Kidney epithelial cell (primary cell): ENCODE data around the gene RPEL1. TPM values are rescaled to one million over a fixed set of nuclear protein-coding genes. Genes with fewer than 3 reads are reported as not detected.

Experiments used
- DNase-seq: peaks from one replicate; pipeline ENCODE4 v3.0.0-alpha.2; 2010; ENCODE audit warnings: low read depth
- H3K27me3 ChIP-seq: 2 replicates; pipeline ENCODE4 v1.6.0; 2011; ENCODE audit warnings: low read length; ENCODE audit not compliant: control insufficient read depth, insufficient read depth
- H3K36me3 ChIP-seq: 2 replicates; pipeline ENCODE4 v1.5.1; 2011; ENCODE audit warnings: low read length; ENCODE audit not compliant: control insufficient read depth, insufficient read depth
- H3K4me3 ChIP-seq: 2 replicates; pipeline ENCODE4 v1.5.1; 2011; ENCODE audit warnings: low read depth, mild to moderate bottlenecking, control low read depth, low read length
- CTCF ChIP-seq: IDR thresholded peaks from 2 replicates; pipeline ENCODE4 v1.5.1; 2011; ENCODE audit warnings: mild to moderate bottlenecking, moderate library complexity, low read length, control low read depth, inconsistent platforms; ENCODE audit not compliant: insufficient read depth, poor library complexity, severe bottlenecking
- total RNA-seq: library from RNA; depleted of rRNA; stranded (reverse); fragments of >200 nt; gene quantifications from 2 replicates; pipeline ENCODE4 v1.2.3, GENCODE V29; 2015

Gene RPEL1
- total RNA-seq, 1 donor from 2014 or later, result 0.04 TPM

DNA sequence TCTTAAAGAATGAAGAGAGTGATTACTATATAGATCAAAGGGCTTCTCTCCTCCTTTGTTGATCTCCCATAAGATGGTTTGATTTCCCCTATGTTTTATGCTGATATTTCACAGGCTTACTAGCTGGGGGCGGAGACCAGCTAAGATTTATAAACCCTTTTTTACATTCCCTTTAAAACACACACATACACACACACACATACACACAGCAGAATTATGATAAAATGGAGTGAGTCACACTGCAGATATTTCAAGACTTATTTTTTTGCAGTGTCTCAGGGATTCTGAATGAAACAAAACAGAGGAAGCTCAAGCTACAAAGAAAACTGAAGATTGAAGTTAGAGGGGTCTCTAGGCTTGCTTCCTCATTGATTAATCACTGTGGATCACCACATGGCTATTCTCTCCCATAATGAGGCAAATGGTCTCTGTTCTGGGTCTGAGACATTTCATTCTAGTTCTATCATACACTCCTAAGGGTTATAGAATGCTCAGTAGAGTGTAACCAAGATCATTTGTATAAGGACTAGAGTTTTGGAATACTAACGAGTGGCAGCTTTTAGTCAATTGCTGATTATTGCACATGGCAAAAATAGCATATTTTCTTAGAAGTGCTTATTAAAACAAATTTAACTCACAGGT is 49.8 kb downstream of the RPEL1 start:
- TF ChIP-seq CTCF, result no peak
- no peak for DNase-seq
- H3K4me3 ChIP-seq, result no peak overlapping the region
- H3K27me3 ChIP-seq, result no peaks in the 10 kb centered on the region
- no peaks in the 10 kb centered on the region for H3K36me3 ChIP-seq

Other genes starting within 250 kb of the RPEL1 start
- 81.5 and 90.7 TPM in 2 replicates for gene NT5C2, start 52.6 kb upstream of the RPEL1 start, total RNA-seq
- 8.1 and 9.2 TPM in 2 replicates for gene INA, start 31.3 kb downstream of the RPEL1 start, total RNA-seq
- gene PCGF6, start 105.3 kb downstream of the RPEL1 start, total RNA-seq, result 9.2 and 13.3 TPM in 2 replicates
- gene TAF5, start 122.1 kb downstream of the RPEL1 start, total RNA-seq, result 2.6 and 3.8 TPM in 2 replicates
- 384 and 433 TPM in 2 replicates for gene ATP5MK, start 150.6 kb downstream of the RPEL1 start, total RNA-seq
- 49.2 and 53.0 TPM in 2 replicates for gene PDCD11, start 150.7 kb downstream of the RPEL1 start, total RNA-seq
- gene CALHM2, start 206.5 kb downstream of the RPEL1 start, total RNA-seq, result 0.07 and 0.25 TPM in 2 replicates
- not detected in 2 replicates for gene CALHM1, start 213.0 kb downstream of the RPEL1 start, total RNA-seq
- gene CALHM3, start 233.4 kb downstream of the RPEL1 start, total RNA-seq, result not detected in 2 replicates
- 1.3 and 2.1 TPM in 2 replicates for gene NEURL1, start 247.8 kb downstream of the RPEL1 start, total RNA-seq